Smooth muscle cell (in vitro differentiated cells): ENCODE results near the gene IMMP2L. TPM values are rescaled to one million over a fixed set of nuclear protein-coding genes. Genes with fewer than 3 reads are reported as not detected.

Experiments used
- DNase-seq: peaks from one replicate; lab custom pipeline; 2025; ENCODE audit not compliant: unreplicated experiment; lab: John Stamatoyannopoulos, UW
- H2AFZ ChIP-seq: fragments of 200-600 bp; sonication (generic); 2 replicates; pipeline ENCODE4 v1.6.0; 2016; ENCODE audit warnings: antibody characterized with exemption, low read depth, mild to moderate bottlenecking
- H3F3A ChIP-seq: fragments of 200-600 bp; sonication (generic); 2 replicates; pipeline ENCODE4 v1.6.0; 2017; ENCODE audit warnings: antibody characterized with exemption, low read depth
- H3K27ac ChIP-seq: fragments of 200-600 bp; sonication (generic); 2 replicates; pipeline ENCODE4 v1.5.1; 2016; ENCODE audit warnings: low read depth, mild to moderate bottlenecking
- H3K27me3 ChIP-seq: fragments of 200-600 bp; sonication (generic); 2 replicates; pipeline ENCODE4 v1.6.1; 2016; ENCODE audit warnings: low read depth, mild to moderate bottlenecking
- H3K36me3 ChIP-seq: fragments of 200-600 bp; sonication (generic); 2 replicates; pipeline ENCODE4 v1.5.1; 2016; ENCODE audit warnings: low read depth
- H3K4me1 ChIP-seq: fragments of 200-600 bp; sonication (generic); 2 replicates; pipeline ENCODE4 v1.5.1; 2016; ENCODE audit warnings: low read depth
- H3K4me2 ChIP-seq: fragments of 200-600 bp; sonication (generic); 2 replicates; pipeline ENCODE4 v1.6.0; 2016; ENCODE audit warnings: mild to moderate bottlenecking
- H3K4me3 ChIP-seq: fragments of 200-600 bp; sonication (generic); 2 replicates; pipeline ENCODE4 v1.5.1; 2016; ENCODE audit warnings: mild to moderate bottlenecking
- H3K79me2 ChIP-seq: fragments of 200-600 bp; sonication (generic); 2 replicates; pipeline ENCODE4 v1.6.0; 2016; ENCODE audit warnings: low read depth, mild to moderate bottlenecking
- H3K9ac ChIP-seq: fragments of 200-600 bp; sonication (generic); 2 replicates; pipeline ENCODE4 v1.6.0; 2016; ENCODE audit warnings: low read depth
- H3K9me3 ChIP-seq: fragments of 200-600 bp; sonication (generic); replicated peaks from 2 replicates; pipeline ENCODE4 v1.5.1; 2016; ENCODE audit warnings: low read depth
- H4K20me1 ChIP-seq: fragments of 200-600 bp; sonication (generic); 2 replicates; pipeline ENCODE4 v1.6.0; 2016; ENCODE audit warnings: low read depth
- CTCF ChIP-seq: fragments of 200-600 bp; sonication (generic); IDR thresholded peaks from 2 replicates; pipeline ENCODE4 v1.5.1; 2017; ENCODE audit warnings: borderline replicate concordance, mild to moderate bottlenecking, antibody characterized with exemption; ENCODE audit not compliant: insufficient read depth, poor library complexity, severe bottlenecking
- WGBS: methylation state at CpG from one replicate; pipeline ENCODE4 v1.1.7; 2016; ENCODE audit warnings: low lambda C conversion rate; 5-methylcytosine and 5-hydroxymethylcytosine counted together
- polyA plus RNA-seq: library from polyadenylated mRNA; unstranded; fragments of >200 nt; fragmentation: Nextera tagmentation; extraction: Ambion mirVana; gene quantifications from 2 replicates; pipeline ENCODE4 v1.2.1, GENCODE V29; 2016
- total RNA-seq: library from RNA; depleted of rRNA; stranded (reverse); fragments of >200 nt; gene quantifications from 2 replicates; pipeline ENCODE4 v1.2.3, GENCODE V29; 2014

Gene IMMP2L
- total and polyA plus RNA-seq, 2 experiments from 2014 or later, result 10.9 to 11.1 TPM

- no peaks in the 10 kb centered on the region for H3F3A ChIP-seq
- H3K27me3 ChIP-seq, result no peaks in the 10 kb centered on the region
- H3K4me3 ChIP-seq, result no peak overlapping the region
- H3K9ac ChIP-seq, result no peak overlapping the region
- H3K36me3 ChIP-seq, result no peaks in the 10 kb centered on the region
- no peak overlapping the region for H3K4me2 ChIP-seq
- no peaks in the 10 kb centered on the region for H4K20me1 ChIP-seq
- no peak for DNase-seq
- 96% methylated on average over 1 of the region's 1 CpG for WGBS
- no peak overlapping the region for H2AFZ ChIP-seq
- no peaks in the 10 kb centered on the region for H3K79me2 ChIP-seq
- no peak overlapping the region for H3K27ac ChIP-seq
- no peaks in the 10 kb centered on the region for H3K4me1 ChIP-seq
- TF ChIP-seq CTCF, result no peak
- H3K9me3 ChIP-seq, result no peaks in the 10 kb centered on the region
Measured at GRCh38 chr7:111043561-111043960, 518.7 kb downstream of the IMMP2L start.

GRCh38 chr7:111042842-111043241, 519.5 kb downstream of the IMMP2L start:
- Histone ChIP-seq H3K4me1 (no peaks in the 10 kb centered on the region), H3F3A (no peaks in the 10 kb centered on the region), H3K79me2 (no peaks in the 10 kb centered on the region), H3K9me3 (no peaks in the 10 kb centered on the region), H3K4me2 (no peak overlapping the region), H2AFZ (no peak overlapping the region), H3K36me3 (no peaks in the 10 kb centered on the region), H3K27me3 (no peaks in the 10 kb centered on the region), H3K4me3 (no peak overlapping the region), H4K20me1 (no peaks in the 10 kb centered on the region), H3K9ac (no peak overlapping the region), H3K27ac (no peak overlapping the region)
- no peak for DNase-seq
- WGBS, result 88% methylated on average over 2 of the region's 2 CpGs
- no peak for TF ChIP-seq CTCF

GRCh38 chr7:111041577-111041976, 520.7 kb downstream of the IMMP2L start:
- Histone ChIP-seq H3K9ac (no peak overlapping the region), H2AFZ (no peak overlapping the region), H3F3A (no peaks in the 10 kb centered on the region), H3K9me3 (no peaks in the 10 kb centered on the region), H3K36me3 (no peaks in the 10 kb centered on the region), H3K27me3 (no peaks in the 10 kb centered on the region), H3K4me3 (no peak overlapping the region), H3K27ac (no peak overlapping the region), H4K20me1 (no peaks in the 10 kb centered on the region), H3K79me2 (no peaks in the 10 kb centered on the region), H3K4me2 (no peak overlapping the region), H3K4me1 (no peaks in the 10 kb centered on the region)
- no peak for TF ChIP-seq CTCF
- no peak for DNase-seq
- WGBS, result 83% methylated on average over 2 of the region's 2 CpGs

GRCh38 chr7:111038185-111038584, 524.1 kb downstream of the IMMP2L start:
- Histone ChIP-seq H2AFZ (no peak overlapping the region), H3F3A (no peaks in the 10 kb centered on the region), H3K4me1 (no peaks in the 10 kb centered on the region), H3K79me2 (no peaks in the 10 kb centered on the region), H4K20me1 (no peaks in the 10 kb centered on the region), H3K4me2 (no peak overlapping the region), H3K36me3 (no peaks in the 10 kb centered on the region), H3K4me3 (no peak overlapping the region), H3K9ac (no peak overlapping the region), H3K27ac (no peak overlapping the region), H3K27me3 (no peaks in the 10 kb centered on the region), H3K9me3 (no peaks in the 10 kb centered on the region)
- TF ChIP-seq CTCF, result no peak
- 91% methylated on average over 3 of the region's 3 CpGs for WGBS
- DNase-seq, result no peak
